ENCODE data around the gene RASSF5.
A peak's percentile ranks its signal among the peaks of the same experiment; 100 is the strongest.
"Not testable (repeated sequence)": the region's sequence is repeated elsewhere in the genome, so short reads cannot be mapped to it uniquely, and the experiment has no call there.

Gene RASSF5

DNA sequence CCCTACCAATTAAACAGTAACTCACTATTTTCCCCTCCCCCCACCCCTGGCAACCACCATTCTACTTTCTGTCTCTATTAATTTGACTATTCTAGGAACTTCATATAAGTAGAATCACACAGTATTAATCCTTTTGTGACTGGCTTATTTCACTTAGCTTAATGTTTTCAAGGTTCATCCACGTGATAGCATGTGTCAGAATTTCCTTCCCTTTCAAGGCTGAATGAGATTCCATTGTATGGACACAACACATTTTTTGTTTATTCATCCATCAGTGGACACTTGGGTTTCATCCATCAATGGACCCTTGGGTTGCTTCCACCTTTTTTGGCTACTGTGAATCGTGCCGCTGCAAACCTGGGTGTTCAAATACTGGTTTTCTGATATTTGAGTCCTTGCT, 63.2 kb downstream of the RASSF5 start:
- no peak for DNase-seq (ENCODE audit: low spot score)

DNA sequence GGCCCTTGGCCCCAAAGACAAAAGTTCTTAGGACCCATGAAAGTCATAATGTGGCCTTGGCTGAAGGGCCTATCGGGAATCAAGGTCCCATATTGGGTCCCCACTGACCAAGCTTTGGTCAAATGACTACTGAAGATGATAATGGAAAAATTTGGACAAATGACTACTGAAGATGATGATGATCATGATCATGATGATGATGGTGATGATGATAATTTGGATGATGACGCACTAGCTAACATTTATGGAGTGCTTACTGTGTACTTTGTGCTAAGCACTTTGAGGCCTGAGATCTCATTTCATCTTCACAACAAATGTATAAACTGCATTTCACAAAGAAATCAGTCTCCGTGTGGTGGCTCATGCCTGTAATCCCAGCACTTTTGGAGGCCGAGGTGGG, 65.5 kb downstream of the RASSF5 start:
- no peak for DNase-seq (ENCODE audit: low spot score)

DNA sequence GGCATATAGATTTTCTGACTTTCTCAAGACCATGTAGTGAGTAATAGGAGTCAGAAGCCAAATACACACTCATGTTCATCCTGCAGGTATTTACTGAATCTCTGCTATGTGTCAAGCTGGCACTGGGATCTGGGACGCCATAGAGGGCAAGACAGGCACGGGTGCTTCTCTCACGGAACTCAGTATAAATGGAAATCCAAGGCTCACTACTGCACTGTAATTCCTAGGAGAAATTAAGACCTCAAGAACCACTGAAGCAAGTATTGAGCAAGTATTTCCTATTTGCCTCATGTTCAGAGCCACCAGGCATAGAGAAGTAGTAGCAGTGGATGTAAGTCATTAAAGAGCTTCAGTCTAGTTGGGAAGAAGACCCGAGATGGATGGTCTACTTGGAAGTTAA, 66.0 kb downstream of the RASSF5 start:
- DNase-seq (ENCODE audit: low spot score) = no peak

DNA sequence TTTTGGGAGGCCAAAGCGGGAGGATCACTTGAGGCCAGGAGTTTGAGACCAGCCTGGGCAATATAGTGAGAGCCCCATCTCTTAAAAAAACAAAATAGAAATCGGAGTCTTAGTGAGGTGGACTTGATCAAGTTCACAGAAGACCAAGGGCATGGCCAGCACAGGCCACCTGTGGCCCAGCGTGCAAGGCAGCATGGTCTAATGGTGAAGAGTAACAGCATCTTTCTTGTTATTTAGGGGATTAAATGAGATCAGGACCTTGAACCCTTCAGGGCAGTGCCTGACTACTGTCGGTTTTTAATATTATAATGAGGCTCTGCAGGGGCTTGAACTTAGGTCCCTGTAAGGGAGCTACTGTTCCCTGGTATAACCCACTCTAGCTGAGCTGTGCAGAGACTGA, 66.4 kb downstream of the RASSF5 start:
- DNase-seq (ENCODE audit: low spot score) = no peak

DNA sequence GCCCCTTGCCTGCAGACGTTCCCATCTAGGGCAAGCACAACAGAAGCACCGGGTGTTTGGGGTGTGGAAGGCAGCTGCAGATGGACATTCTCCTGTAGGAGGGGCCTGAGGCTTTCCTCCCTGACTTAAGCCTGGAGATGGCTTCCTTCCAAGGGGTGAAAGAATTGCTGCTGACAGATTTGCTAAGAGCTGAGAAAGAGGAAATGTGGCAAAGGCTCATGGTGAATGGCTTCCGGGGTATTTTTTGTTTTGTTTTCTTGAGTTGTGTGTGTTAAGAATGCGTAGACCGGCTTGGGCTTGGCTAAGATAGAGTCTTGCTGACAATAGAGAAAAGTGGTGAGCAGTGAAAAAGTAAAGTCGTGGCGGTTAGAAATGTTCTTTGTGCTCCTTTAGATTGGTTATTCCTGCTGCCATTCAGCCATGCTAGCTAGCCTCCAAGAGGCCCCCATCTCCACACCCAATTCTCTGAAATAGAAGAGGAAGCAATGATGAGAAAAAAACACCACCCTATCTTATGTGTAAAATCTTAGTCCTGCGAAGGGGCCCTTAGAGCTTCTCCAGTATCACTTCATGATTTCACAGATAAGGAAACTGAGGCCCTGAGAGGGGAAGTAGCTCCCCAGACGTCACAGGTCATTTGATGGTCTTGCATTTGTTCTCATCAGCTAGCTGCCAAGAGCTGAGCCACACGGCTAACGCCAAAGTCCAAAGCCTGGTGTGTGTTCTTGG, 68.0 kb downstream of the RASSF5 start:
- peak; percentile 77 for DNase-seq (ENCODE audit: low spot score)

DNA sequence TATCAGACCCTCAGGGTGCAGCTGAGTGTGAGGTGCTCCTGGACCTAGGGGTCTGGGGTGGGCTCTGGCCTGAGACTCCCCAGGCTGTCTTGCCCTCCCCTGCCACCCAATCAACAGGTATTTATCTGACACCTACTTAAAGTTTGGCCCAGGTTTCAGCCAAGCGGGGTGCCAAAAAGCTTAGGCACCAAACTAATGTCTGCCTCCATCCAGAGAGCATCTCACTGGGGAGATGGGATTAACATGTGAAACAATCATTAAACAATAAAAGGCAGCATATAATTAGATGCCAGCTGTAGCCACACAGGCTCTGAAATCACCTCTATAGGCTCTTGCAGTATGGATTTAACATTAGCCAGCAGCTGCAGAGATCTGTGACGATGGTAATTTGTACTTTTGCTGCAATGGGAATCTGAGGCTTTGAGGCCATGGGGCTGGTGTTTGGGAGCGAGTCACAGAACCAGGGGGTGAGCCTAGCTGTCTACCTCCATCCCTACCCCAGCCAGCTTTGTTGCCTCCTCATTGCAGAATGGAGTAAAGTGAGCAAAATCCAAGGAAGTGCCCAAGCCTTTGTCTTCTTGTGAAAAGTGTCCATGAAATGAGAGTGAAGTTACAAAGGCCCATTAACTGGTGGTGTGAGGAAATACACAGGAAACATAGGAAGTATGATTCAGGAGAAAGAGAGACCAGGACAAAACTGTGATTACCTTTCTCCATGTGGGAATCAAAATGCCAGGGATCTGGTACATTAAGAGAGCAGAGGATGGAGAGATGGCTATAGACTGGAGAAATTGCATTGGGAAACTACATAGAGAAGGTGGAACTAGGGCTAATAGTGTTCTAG, 68.8 kb downstream of the RASSF5 start:
- DNase-seq (ENCODE audit: low spot score) = no peak

DNA sequence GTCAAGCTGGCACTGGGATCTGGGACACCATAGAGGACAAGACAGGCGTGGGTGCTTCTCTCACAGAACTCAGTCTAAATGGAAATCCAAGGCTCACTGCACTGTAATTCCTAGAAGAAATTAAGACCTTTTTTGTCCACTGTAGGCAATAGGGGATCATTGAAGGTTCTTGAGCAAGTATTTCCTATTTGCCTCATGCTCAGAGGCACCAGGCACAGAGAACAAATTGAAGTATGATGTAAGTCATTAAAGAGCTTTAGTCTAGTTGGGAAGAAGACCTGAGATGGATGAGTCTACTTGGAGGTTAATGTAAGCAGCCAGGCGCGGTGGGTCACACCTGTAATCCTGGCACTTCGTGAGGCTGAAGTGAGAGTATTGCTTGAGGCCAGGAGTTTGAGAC, 70.3 kb downstream of the RASSF5 start:
- no peak for DNase-seq (ENCODE audit: low spot score)

DNA sequence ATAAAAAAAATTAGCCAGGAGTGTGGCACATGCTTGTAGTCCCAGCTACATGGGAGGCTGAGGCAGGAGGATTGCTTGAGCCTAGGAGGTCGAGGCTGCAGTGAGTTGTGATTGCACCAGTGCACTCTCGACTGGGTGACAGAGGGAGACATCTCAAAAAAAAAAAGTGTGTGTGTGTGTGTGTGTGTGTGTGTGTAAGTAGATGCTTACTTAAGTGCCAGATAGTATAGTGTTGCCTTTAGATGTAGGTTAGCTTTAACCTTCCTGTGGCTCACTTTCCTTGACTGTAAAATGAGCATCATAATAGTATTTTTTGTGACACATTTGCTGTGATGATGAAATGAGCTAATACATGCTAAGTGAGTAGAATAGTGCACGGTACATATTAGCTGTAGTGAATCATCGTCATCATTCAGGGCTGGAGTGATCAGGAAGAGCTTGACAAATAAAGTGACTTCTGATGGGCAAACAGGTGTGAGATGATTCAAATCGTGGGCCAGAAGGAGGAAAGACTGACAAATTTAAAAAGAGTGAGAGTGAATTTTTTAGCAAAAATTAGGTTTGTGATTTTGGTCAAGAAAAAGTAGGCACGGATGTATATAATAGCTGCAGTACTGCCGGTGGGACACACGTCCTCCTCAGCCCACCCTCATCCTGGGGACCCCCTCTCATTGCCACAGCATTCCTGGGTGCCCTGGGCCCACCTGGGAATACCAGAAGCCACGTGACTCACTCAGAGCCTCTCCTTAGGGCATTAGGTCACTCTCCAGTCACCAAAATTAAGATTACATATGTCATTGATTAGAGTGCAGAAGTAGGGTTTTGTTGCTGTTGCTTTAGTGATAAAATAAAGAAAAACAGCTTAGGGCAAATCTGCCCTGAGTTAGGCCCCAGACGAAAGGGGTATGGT, 71.0 kb downstream of the RASSF5 start:
- no peak for DNase-seq (ENCODE audit: low spot score)

DNA sequence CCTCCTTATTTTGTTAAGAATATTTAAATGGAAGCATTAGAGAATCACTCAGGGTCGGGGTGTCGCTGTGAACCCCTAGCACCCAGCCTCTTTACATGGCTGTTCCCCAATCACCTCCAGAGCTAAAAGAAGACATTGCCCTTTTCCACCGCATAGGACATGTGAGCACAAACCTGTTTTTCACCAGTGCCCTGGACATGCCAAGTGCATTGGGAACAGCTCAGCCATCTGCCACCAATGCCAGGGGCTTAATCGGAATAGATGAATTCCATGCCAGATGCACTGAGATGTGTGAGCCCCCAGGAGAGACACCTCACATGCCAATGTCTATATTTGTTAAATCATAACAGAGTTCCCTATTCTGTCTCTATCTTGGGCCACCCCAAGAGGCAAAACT, 71.6 kb downstream of the RASSF5 start:
- DNase-seq (ENCODE audit: low spot score) = no peak

DNA sequence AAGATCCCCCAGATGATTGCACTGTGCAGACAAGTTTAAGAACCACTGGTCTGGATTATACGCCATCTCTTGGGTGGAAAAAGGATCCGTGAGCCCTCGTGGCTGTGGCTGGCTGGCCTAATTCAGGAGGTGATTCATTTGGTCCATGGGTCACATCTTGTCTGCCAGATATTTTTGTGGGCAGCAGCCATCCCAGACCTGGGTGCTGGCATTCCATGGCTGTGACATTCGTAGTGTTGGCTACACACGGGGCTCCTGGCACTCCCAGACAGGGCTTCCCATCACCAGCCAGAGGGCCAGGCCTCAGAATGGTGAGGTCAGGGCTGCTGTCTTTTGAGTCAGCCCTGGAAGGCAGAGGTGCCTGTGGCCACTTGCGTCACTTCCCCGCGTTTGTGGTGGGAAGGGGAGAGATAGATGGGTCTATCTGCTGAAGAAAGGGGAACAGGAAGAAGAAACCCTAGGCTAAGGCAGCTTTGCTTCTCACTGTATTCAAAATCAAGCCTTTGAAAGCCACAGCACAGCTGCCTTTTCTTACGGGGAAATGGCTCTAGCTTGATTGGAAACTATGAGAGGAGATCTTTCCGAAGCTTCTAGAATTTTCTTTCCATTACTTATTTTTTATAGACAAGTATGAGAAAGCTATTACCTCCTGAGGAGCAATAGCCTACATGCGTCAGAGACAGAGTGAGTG, 72.6 kb downstream of the RASSF5 start:
- peak; percentile 28 for DNase-seq (ENCODE audit: low spot score)

DNA sequence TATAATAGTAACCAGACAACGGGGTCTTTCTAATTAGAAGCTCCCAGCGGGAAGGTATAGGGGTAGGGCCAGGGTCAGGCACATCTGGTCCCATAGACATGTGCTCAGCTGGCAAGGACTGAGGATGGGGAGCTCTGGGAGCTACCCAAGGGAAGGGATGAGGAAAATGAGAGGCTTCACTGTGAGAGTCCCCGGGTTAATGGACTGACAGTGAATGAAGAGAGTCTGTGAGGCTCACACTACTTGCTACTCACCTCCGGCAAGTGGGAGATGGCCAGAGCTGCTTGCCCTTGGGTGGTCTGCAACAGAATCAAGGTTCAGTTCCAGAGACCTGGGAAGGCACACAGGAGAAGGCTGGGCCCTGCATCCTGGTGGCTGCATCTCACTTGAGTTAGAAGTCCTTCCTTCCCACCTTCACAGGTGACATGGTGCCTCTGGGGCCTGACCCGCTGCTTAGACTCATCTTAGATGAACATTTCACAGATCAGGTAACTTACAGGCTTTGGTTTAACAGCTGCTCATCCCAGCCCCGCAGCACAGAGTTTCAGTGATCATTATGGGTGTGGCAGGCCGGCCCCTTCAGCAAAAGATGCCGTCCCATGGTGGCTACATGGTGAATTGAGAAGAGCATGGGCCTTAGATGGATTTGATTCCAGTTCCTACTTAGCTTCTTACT, 73.2 kb downstream of the RASSF5 start:
- no peak for DNase-seq (ENCODE audit: low spot score)

DNA sequence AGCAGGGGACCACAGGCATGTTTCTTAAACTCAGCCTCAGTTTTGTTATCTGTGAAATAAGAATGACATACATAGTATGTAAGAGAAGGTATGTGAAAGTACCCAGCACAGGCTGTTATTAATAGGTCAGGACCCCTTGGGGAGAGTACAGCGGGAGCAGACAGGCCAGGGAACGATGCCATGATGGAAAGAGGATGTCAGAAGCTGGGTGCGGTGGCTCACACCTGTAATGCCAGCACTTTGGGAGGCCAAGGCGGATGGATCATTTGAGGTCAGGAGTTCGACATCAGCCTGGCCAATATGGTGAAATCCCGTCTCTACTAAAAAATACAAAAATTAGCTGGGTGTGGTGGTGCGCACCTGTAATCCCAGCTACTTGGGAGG, 73.8 kb downstream of the RASSF5 start:
- DNase-seq (ENCODE audit: low spot score) = not testable (repeated sequence)

DNA sequence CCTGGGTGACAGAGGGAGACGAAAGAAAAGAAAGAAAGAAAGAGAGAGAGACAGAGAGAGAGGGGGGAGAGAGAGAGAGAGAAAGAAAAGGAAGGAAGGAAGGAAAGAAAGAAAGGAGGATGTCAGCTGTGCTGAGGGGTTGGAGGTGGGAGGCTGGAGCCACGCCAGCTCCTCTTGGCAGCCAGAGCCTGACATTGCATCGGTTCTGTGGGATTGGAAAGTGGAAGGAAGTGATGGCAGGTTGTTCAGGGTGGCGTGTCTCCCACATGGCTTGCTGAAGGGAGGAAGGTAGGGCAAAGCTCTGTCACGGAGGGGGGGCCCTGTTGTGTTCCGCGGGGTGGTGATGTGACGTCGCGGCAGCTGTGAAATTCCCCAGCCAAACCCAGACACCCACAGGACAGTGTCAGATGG, 74.2 kb downstream of the RASSF5 start:
- no peak for DNase-seq (ENCODE audit: low spot score)

DNA sequence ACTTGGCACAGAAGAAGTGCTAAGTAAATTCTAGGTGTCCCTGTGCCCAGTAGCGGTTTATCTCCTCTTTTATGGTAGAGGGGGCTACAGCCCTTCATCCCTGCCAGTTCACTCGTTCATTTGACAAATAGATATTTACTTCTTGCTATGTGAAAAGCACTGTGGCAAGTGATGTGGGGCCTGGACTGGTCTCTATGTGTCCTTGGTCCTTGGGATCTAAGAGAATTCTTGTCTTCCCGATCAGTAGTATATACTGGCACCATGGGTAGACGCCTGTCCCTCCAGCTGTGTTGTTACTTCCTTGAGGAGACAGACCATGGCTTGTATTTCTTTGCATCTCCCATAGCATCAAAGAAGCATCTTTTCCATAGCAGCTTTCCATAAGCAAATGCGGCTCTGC, 75.2 kb downstream of the RASSF5 start:
- no peak for DNase-seq (ENCODE audit: low spot score)

DNA sequence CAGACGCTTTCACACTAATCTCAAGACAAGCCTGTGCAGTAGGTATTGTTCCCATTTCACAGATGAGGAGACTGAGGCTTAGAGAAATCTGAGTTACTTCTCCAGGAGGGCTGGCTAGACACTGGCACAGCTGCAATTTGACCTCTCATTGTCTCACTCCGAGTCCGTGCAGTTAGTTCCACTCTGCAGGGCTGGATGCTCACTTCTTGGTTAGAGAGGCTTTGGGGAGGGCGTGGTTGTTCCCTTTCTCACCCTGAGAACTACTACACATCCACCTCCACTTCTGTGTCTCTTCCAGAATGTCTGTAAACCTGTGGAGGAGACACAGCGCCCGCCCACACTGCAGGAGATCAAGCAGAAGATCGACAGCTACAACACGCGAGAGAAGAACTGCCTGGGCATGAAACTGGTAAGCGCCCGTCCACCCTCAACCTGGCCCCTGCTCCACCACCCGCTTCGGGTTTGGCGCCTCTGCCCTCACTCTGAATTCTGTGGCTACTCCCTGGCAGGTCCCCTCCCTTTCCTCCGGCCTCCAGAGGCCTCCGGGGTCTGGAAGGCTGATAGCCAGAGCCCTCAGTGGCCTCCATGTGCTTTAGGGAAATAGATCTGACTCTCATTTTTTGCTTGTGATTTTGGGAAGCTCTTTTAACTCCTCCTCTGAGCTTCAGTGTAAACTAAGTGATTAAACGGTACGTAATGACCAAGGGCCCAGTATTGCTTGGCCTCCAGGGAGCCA, 75.8 kb downstream of the RASSF5 start:
- no peak for DNase-seq (ENCODE audit: low spot score)

DNA sequence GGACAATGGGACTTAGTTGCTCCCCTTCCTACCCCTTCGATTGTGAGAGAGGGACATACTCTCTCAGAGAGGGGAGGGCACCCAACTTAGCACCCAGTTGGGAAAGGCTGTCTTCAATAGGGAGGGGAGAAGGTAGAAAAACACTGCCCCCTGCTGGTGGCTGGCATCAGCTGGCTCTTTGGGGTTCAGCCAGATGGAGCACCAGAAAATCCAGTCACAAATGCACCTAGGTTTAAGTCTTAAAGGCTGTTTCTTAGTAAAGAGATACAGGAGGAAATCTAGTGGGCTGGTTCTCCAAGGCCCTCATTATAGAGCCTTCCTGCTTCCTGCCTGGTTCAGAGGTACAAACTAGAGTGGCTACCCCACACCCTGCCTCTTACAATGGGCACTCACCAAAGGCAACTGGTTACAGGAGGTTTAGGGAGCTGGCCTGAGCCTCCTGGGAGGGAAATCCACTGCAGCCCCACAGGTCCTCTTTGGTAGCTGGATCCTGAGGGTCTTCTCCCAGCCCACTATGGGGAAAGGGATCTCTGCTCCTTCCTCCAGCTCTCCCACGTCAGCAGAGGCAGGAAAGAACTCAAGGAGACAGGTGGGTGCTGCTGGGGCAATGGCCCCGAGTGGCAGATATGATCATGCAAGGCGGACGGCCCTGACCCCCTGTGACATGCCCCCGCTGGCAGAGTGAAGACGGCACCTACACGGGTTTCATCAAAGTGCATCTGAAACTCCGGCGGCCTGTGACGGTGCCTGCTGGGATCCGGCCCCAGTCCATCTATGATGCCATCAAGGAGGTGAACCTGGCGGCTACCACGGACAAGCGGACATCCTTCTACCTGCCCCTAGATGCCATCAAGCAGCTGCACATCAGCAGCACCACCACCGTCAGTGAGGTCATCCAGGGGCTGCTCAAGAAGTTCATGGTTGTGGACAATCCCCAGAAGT, 76.6 kb downstream of the RASSF5 start:
- DNase-seq (ENCODE audit: low spot score) = peak; percentile 73

DNA sequence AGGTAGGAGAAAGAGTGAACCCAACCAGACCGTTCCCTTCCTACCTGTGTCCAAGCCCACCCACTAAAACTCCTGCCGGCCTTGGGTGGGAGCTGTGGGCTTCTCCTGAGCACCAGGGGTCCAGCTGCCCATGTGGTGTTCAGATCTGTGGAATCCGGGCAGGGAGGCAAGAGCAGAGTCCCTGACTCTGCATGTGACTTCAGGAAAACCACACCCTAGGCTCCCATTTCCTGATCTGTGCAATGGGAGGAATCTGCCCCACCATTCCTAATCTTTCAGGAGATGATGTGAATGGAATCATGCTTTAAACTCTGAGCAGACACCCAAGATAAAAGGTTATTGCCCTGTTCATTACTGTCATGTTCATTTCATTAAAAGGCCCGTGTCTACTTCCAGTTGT, 77.4 kb downstream of the RASSF5 start:
- no peak for DNase-seq (ENCODE audit: low spot score)

DNA sequence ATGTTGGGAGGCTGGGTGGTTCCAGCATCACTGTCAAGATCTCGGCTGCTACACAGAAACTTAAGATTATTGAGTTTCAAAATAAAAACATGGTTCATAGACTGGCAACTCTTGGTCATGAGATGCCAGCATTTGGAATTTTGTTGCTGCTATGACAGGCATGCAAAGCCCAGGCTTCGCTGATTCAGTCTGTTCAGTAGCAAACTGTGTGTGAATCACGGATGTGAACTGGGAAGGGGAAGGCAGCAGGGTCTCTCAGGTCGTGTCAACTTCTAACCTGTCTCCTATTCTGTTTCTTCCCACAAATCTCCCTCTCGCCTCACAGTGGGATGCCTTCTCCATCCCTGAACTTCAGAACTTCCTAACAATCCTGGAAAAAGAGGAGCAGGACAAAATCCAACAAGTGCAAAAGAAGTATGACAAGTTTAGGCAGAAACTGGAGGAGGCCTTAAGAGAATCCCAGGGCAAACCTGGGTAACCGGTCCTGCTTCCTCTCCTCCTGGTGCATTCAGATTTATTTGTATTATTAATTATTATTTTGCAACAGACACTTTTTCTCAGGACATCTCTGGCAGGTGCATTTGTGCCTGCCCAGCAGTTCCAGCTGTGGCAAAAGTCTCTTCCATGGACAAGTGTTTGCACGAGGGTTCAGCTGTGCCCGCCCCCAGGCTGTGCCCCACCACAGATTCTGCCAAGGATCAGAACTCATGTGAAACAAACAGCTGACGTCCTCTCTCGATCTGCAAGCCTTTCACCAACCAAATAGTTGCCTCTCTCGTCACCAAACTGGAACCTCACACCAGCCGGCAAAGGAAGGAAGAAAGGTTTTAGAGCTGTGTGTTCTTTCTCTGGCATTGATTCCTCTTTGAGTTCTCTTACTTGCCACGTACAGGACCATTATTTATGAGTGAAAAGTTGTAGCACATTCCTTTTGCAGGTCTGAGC, 79.4 kb downstream of the RASSF5 start:
- DNase-seq (ENCODE audit: low spot score) = no peak

Data from AG08396 (cell line).